ENCODE measurements around the gene TDRD1. TPM values are rescaled to one million over a fixed set of nuclear protein-coding genes. Genes with fewer than 3 reads are reported as not detected.

The TDRD1 gene
- total RNA-seq, 1 donor from 2014 or later: 0.04 TPM

DNA sequence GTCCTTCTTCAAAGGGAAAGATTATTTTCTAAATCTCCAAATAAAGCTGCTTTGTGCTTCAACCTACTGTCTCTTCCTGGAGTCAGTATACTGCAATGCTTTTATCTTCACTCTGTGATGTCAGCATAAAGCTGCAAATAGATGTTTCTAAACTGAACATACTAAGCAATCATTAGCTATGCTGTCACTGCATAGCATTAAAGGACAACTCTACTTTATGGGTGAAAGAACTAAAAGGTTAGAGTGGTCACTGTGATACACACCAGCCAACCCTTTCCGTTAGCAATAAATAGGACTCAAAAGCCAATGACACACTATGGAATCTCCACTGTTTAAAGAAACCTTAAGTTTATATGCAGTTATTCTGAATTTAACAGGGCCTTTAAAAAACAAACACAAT lies 6.9 kb upstream of the TDRD1 start:
- peaks cover 14% of the 10 kb centered on the region for H3K36me3 Mint-ChIP-seq
- no peak overlapping the region for H3K27ac Mint-ChIP-seq
- TF ChIP-seq, protein P1, sequence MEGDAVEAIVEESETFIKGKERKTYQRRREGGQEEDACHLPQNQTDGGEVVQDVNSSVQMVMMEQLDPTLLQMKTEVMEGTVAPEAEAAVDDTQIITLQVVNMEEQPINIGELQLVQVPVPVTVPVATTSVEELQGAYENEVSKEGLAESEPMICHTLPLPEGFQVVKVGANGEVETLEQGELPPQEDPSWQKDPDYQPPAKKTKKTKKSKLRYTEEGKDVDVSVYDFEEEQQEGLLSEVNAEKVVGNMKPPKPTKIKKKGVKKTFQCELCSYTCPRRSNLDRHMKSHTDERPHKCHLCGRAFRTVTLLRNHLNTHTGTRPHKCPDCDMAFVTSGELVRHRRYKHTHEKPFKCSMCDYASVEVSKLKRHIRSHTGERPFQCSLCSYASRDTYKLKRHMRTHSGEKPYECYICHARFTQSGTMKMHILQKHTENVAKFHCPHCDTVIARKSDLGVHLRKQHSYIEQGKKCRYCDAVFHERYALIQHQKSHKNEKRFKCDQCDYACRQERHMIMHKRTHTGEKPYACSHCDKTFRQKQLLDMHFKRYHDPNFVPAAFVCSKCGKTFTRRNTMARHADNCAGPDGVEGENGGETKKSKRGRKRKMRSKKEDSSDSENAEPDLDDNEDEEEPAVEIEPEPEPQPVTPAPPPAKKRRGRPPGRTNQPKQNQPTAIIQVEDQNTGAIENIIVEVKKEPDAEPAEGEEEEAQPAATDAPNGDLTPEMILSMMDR (IDR thresholded peaks at IDR 0.05): no peak
- TF ChIP-seq EZH2phosphoT487 (IDR thresholded peaks at IDR 0.05) (no peak), EZH2 (IDR thresholded peaks at IDR 0.05) (no peak)
- Histone ChIP-seq H3K9ac (no peak overlapping the region), H3K27me3 (peaks cover 18% of the 10 kb centered on the region), H4K20me1 (ENCODE audit: low read depth) (no peaks in the 10 kb centered on the region), H2AFZ (replicated peaks) (no peak overlapping the region), H3K79me2 (ENCODE audit: low read depth) (peaks cover 62% of the 10 kb centered on the region), H3K4me1 (peaks cover 11% of the 10 kb centered on the region), H3K4me2 (peak overlapping the region; percentile 86), H3K36me3 (no peaks in the 10 kb centered on the region), H3K4me3 (peak overlapping the region; percentile 64), H3K27ac (no peak overlapping the region), H3F3A (ENCODE audit: low read depth) (no peaks in the 10 kb centered on the region), H3K9me3 (ENCODE audit: low read depth) (no peaks in the 10 kb centered on the region)
- peak overlapping the region; percentile 99 for H3K4me3 Mint-ChIP-seq
- peaks cover 11% of the 10 kb centered on the region for H3K9me3 Mint-ChIP-seq
- DNase-seq (ENCODE audit: low spot score): no peak
- peaks cover 17% of the 10 kb centered on the region for H3K4me1 Mint-ChIP-seq
- H3K27me3 Mint-ChIP-seq (ENCODE audit: insufficient read depth, low read depth): no peaks in the 10 kb centered on the region

DNA sequence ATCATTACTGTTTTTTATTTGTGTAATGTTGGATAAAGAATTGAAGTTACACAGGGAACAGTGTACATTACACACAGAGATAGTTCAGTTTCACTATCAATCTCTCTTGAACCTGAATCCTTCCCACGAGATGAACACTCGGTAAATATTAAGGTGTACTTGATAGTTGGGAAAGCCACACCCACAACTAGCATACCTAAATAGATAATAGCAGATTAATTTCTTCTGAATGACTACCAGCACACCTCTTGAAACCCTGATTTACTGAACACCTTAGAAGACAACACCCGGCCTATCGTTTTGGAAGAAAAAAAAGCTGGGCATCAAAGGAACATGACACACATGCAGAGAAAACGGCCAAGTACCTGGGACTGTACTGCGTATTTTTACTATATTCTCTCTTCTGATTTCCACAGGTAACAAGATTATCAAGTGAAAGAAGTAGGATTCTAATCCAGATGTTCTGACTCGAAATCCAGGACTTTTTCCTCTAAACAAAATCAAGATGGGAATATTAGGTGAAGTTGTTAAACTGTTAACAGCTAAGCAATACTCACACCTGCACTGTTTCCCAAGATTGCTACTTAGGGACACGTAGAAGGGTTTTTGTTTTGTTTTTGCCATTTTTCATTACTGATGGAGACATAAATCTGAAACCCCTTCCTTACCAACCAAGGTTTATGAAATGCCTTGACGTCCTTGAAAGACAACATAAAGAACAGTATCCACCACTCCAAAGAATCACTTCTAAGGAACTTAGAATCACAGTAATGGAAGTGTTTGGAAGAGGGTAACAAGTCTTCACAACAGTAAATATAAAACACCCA lies 6.2 kb upstream of the TDRD1 start:
- no peaks in the 10 kb centered on the region for H3F3A ChIP-seq (ENCODE audit: low read depth)
- Mint-ChIP-seq H3K36me3 (peaks cover 11% of the 10 kb centered on the region), H3K27me3 (ENCODE audit: insufficient read depth, low read depth) (no peaks in the 10 kb centered on the region), H3K4me3 (peak overlapping the region; percentile 99), H3K27ac (peak overlapping the region; percentile 78), H3K4me1 (peaks cover 17% of the 10 kb centered on the region), H3K9me3 (peaks cover 8% of the 10 kb centered on the region)
- peak overlapping the region; percentile 52 for H3K9ac ChIP-seq
- H3K4me3 ChIP-seq: peak overlapping the region; percentile 64
- H3K4me1 ChIP-seq: peaks cover 11% of the 10 kb centered on the region
- H3K27me3 ChIP-seq: peaks cover 18% of the 10 kb centered on the region
- peaks cover 56% of the 10 kb centered on the region for H3K79me2 ChIP-seq (ENCODE audit: low read depth)
- no peak for TF ChIP-seq EZH2phosphoT487 (IDR thresholded peaks at IDR 0.05)
- H3K27ac ChIP-seq: no peak overlapping the region
- DNase-seq (ENCODE audit: low spot score): no peak
- no peaks in the 10 kb centered on the region for H3K36me3 ChIP-seq
- H3K9me3 ChIP-seq (ENCODE audit: low read depth): no peaks in the 10 kb centered on the region
- peak overlapping the region; percentile 59 for H2AFZ ChIP-seq (replicated peaks)
- peak overlapping the region; percentile 86 for H3K4me2 ChIP-seq
- no peaks in the 10 kb centered on the region for H4K20me1 ChIP-seq (ENCODE audit: low read depth)

DNA sequence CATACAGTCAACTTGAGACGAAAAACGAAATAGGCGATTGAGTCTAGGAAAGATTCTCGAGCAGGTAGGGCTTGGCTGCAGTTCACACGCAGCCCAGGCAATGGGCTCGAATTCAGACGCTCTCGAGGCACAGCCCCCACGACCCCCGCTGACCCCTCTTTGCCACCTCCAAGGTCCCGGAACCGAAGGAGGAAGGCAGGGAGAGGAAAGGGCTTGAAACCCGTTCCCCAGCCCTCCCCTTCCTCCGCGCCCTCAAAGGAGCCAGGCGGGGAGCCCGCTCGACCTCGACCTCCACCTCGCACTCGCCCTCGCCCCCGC lies 5.6 kb upstream of the TDRD1 start:
- peak overlapping the region; percentile 64 for H3K4me3 ChIP-seq
- H3K4me1 Mint-ChIP-seq: peaks cover 17% of the 10 kb centered on the region
- H3K36me3 ChIP-seq: no peaks in the 10 kb centered on the region
- H2AFZ ChIP-seq (replicated peaks): peak overlapping the region; percentile 59
- H3K27ac ChIP-seq: peak overlapping the region; percentile 42
- H3K4me3 Mint-ChIP-seq: peak overlapping the region; percentile 99
- peak overlapping the region; percentile 95 for H3K27ac Mint-ChIP-seq
- H3K9me3 Mint-ChIP-seq: peaks cover 4% of the 10 kb centered on the region
- peaks cover 7% of the 10 kb centered on the region for H3K36me3 Mint-ChIP-seq
- peaks cover 50% of the 10 kb centered on the region for H3K79me2 ChIP-seq (ENCODE audit: low read depth)
- no peak for TF ChIP-seq EZH2 (IDR thresholded peaks at IDR 0.05)
- peak overlapping the region; percentile 52 for H3K9ac ChIP-seq
- H3K4me2 ChIP-seq: peak overlapping the region; percentile 86
- peaks cover 18% of the 10 kb centered on the region for H3K27me3 ChIP-seq
- H3K4me1 ChIP-seq: peaks cover 11% of the 10 kb centered on the region
- H3K27me3 Mint-ChIP-seq (ENCODE audit: insufficient read depth, low read depth): no peaks in the 10 kb centered on the region
- DNase-seq (ENCODE audit: low spot score): no peak
- H4K20me1 ChIP-seq (ENCODE audit: low read depth): no peaks in the 10 kb centered on the region
- H3K9me3 ChIP-seq (ENCODE audit: low read depth): no peaks in the 10 kb centered on the region
- no peaks in the 10 kb centered on the region for H3F3A ChIP-seq (ENCODE audit: low read depth)

DNA sequence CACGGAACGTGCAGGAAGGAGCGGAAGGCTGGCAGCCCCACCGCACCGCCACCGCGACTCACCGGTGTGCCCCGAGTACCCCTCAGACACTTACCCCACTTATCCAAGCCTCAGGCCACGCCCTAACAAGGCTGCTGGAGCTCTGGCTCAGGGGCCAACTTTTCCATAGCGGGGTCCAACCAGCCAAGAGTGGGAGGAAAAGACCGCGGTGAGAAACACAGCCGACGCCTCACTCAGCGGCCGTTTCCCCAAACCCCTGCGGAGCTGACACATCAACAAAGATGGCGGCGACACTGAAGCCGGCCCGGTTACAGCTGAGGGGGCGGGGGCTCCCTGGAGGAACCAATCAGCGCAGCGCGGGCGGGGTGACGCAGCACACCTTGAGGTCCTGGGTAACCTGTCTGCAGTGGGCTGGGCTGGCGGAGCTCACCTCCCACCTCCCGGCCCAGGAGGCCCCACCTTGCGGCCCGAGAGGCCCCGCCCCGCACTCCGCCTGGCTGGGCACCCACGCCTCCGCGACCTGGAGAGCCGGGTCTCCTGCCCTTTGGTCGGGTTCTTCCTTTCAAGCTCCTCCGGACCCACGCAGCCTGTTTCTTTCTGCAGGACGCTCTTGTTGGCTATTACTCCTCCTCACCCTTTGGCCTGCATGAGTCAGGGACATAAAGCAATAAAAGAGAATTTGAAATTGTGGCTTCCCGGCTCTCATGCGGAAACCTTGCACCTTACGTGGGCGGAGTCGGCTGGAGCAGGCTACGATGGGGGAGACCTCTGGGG lies 5.0 kb upstream of the TDRD1 start, which contains the start of gene CCDC186:
TSS of gene CCDC186 (minus strand) at position 283 of the 774 bp plus-strand sequence. CDS start 10,935 bp downstream, outside the sequence.
- H3K9me3 Mint-ChIP-seq: no peaks in the 10 kb centered on the region
- peaks cover 46% of the 10 kb centered on the region for H3K79me2 ChIP-seq (ENCODE audit: low read depth)
- no peaks in the 10 kb centered on the region for H3F3A ChIP-seq (ENCODE audit: low read depth)
- H3K4me1 ChIP-seq: peaks cover 11% of the 10 kb centered on the region
- H3K4me3 Mint-ChIP-seq: peak within 1 kb of the TSS; percentile 99
- TF ChIP-seq EZH2 (IDR thresholded peaks at IDR 0.05) (no peak), EZH2phosphoT487 (IDR thresholded peaks at IDR 0.05) (peak; percentile 34)
- TF ChIP-seq, protein P1 (IDR thresholded peaks at IDR 0.05): no peak
- no peaks in the 10 kb centered on the region for H3K36me3 ChIP-seq
- H3K4me2 ChIP-seq: peak within 1 kb of the TSS; percentile 86
- H2AFZ ChIP-seq (replicated peaks): peak within 1 kb of the TSS; percentile 89
- H3K4me1 Mint-ChIP-seq: peaks cover 17% of the 10 kb centered on the region
- H4K20me1 ChIP-seq (ENCODE audit: low read depth): no peaks in the 10 kb centered on the region
- peak; percentile 98 for DNase-seq (ENCODE audit: low spot score)
- peak within 1 kb of the TSS; percentile 95 for H3K27ac Mint-ChIP-seq
- no peaks in the 10 kb centered on the region for H3K27me3 Mint-ChIP-seq (ENCODE audit: insufficient read depth, low read depth)
- peaks cover 3% of the 10 kb centered on the region for H3K36me3 Mint-ChIP-seq
- peak within 1 kb of the TSS; percentile 64 for H3K4me3 ChIP-seq
- peak within 1 kb of the TSS; percentile 52 for H3K9ac ChIP-seq
- peak within 1 kb of the TSS; percentile 42 for H3K27ac ChIP-seq
- H3K9me3 ChIP-seq (ENCODE audit: low read depth): no peaks in the 10 kb centered on the region
- H3K27me3 ChIP-seq: peaks cover 18% of the 10 kb centered on the region
